Lower leg skin (tissue), 4 donors: ENCODE results near the gene FAM167B. TPM values are rescaled to one million over a fixed set of nuclear protein-coding genes. Genes with fewer than 3 reads are reported as not detected.

Experiments used
- DNase-seq, 2 donors: peaks; one replicate each; pipeline ENCODE4 v3.0.0-alpha.2; 2019; ENCODE audit warnings: low spot score in 2 of 2
- H3K4me3 ChIP-seq: fragments of 200-600 bp; sonication (generic); 2 replicates; pipeline ENCODE4 v1.5.1; 2017; ENCODE audit warnings: mild to moderate bottlenecking, low read depth; ENCODE audit not compliant: poor library complexity, severe bottlenecking
- CTCF ChIP-seq, 3 donors: fragments of 450-650 bp; IDR thresholded peaks; one replicate each; pipeline ENCODE4 v1.5.1; 2016; ENCODE audit warnings: antibody characterized with exemption in 3 of 3, mild to moderate bottlenecking in 3 of 3, moderate library complexity in 2 of 3
- POLR2A ChIP-seq, 2 donors: fragments of 450-650 bp; IDR thresholded peaks; one replicate each; pipeline ENCODE4 v1.6.1; 2016 to 2017; ENCODE audit warnings: antibody characterized with exemption in 2 of 2, mild to moderate bottlenecking in 1 of 2, moderate library complexity in 1 of 2
- WGBS, 2 donors: methylation state at CpG; one replicate each; pipeline ENCODE4 v1.1.5; 2018; 5-methylcytosine and 5-hydroxymethylcytosine counted together
- intact Hi-C: fragments of 100-400 bp; cut with DNase I; formaldehyde crosslinking; loops from one replicate; pipeline ENCODE4 v1.15.0; 2023; ENCODE audit warnings: low total_unique reads
- total RNA-seq, 4 donors: library from RNA; depleted of rRNA; stranded (reverse); fragments of >200 nt; gene quantifications; one replicate each; pipeline ENCODE4 v1.1.0, GENCODE V29; 2016

FAM167B gene
- total RNA-seq, 4 donors from 2014 or later, result 0.42 to 1.4 (median 0.51) TPM; not detected in 1

GRCh38 chr1:32232558-32233304 lies 14.3 kb upstream of the FAM167B start:
- intact Hi-C loops, result no loop called here
- WGBS, 2 donors, result 79 to 80% methylated on average over 8 of the region's 8 CpGs
- DNase-seq, result no peak

DNA sequence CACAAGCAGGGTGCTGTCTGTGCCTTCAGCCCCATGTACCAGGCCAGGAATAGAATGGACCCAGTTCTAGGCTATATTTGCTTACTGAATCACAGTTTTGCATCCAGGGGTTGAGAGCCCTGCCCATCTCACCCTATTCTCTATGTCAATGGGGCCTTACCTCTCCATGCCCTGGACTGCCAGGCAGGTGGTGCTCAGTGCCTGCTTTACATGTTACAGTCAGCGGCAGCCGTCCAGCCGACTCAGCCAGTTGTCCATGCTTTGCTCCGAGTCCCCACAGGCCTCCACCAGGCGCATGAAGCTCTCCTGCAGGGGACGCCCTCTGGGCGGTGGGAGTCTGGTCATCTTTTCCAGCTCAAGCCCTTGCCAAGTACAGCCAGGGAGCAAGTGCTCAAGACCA lies 12.2 kb upstream of the FAM167B start:
- intact Hi-C loops, result no loop called here
- TF ChIP-seq POLR2A (IDR thresholded peaks at IDR 0.05) (no peak), CTCF (IDR thresholded peaks at IDR 0.05) (no peak)

More at GRCh38 chr1:32232558-32233304, 14.3 kb upstream of the FAM167B start:
- no peak overlapping the region for H3K4me3 ChIP-seq
- TF ChIP-seq POLR2A (IDR thresholded peaks at IDR 0.05) (no peak), CTCF (IDR thresholded peaks at IDR 0.05) (no peak)

DNA sequence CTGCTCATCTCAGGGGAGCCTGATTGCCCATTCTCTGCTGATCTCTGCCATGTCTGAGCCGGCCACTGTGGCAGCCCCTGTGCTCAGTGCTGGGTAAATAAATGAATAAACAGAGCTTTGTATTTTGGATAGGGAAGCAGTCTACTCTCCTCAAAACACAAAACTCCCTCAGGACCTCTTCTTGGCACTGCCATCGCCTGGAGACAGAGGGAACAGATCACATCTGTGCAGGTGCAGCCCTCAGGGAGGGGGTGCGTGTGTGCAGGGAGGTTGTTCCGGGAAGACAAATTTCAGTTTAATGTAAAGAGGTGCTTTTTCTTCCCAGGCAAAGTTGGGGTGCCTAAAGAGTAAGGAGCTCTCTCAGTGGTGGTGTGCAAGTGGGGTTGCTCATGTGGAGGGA lies 7.7 kb upstream of the FAM167B start:
- WGBS, 2 donors, result 45 to 54% methylated on average over 4 of the region's 4 CpGs
- H3K4me3 ChIP-seq, result no peak overlapping the region
- DNase-seq, result no peak
- intact Hi-C loops, result no loop called here
- no peak for TF ChIP-seq CTCF (IDR thresholded peaks at IDR 0.05)
- no peak for TF ChIP-seq POLR2A (IDR thresholded peaks at IDR 0.05)

More for the DNA sequence above, 12.2 kb upstream of the FAM167B start:
- DNase-seq, result no peak
- 90 to 91% methylated on average over 7 of the region's 7 CpGs for WGBS, 2 donors
- no peak overlapping the region for H3K4me3 ChIP-seq

GRCh38 chr1:32239790-32240139 lies 7.3 kb upstream of the FAM167B start:
- H3K4me3 ChIP-seq, result no peak overlapping the region
- DNase-seq, result no peak
- intact Hi-C loops, result no loop called here
- 61 to 63% methylated on average over 9 to 20 of the region's 20 CpGs for WGBS, 2 donors
- no peak for TF ChIP-seq POLR2A (IDR thresholded peaks at IDR 0.05)
- TF ChIP-seq CTCF (IDR thresholded peaks at IDR 0.05), result no peak

DNA sequence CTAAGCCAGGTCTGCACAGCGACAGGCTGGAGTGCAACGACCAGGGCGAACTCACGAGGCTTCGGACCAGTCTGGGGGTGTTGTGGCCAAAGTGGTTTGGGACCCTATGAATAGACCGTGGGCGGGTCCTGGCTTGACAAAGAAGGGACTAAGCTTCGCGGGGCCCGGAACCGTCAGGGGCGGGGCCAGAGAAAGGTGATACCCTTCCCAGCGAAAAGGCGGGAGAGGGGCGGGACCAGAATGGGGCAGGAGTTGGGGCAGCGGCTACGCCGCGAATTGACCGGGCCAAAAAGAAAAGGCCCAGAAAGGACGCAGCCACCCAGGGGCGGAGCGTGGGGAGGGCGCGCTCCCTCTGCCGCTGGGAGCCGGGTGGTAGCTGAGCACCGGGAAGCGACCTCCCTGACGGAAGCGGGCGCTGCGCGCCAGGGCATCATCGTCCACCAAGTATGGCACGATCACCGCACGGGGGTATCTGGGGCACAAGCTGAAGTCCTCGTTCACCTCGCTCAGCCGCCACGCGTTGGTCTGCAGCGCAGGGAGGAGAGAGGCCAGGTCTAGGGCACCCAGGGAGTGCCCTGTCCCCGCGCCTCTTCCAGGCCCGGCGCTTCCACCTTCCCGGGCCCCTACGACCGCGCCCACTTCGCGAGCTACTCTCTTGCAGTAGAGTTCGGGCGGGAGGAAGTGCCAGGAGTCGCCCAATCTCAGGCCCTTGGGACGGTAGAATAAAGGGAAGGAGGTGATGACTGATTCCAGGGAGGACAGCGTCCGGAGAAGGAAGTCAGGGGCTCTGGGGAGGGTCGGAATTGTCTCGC lies 6.7 kb upstream of the FAM167B start:
- H3K4me3 ChIP-seq, result peak overlapping the region; percentile 36
- no peak for TF ChIP-seq CTCF (IDR thresholded peaks at IDR 0.05)
- TF ChIP-seq POLR2A (IDR thresholded peaks at IDR 0.05), result no peak
- peak in 1 of 2 donors; percentile 95 for DNase-seq
- intact Hi-C loops, result no loop called here
- 4 to 6% methylated on average over 44 to 57 of the region's 62 CpGs for WGBS, 2 donors
